ENCODE results near the gene RNH1.
"Not testable (repeated sequence)": the region's sequence is repeated elsewhere in the genome, so short reads cannot be mapped to it uniquely, and the experiment has no call there.

The RNH1 gene

GRCh38 chr11:516918-517685 is 10.1 kb upstream of the RNH1 start:
- not testable (repeated sequence) for DNase-seq

DNA sequence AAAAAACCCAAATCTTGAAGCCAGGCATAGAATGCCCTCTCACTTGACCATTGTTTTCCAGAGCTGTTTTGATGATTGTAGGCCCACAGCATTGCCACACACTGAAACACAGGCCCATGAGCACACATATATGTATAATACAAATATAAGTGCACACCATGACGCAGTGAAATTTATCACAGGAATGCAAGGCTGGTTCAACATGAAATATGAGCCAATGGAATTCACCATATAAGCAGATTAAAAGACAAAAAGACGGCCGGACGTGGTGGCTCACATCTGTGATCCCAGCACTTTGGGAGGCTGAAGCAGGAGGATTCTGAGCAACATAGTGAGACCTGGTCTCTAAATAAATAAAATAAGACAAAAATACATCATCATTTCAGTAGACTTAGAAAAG is 9.4 kb upstream of the RNH1 start:
- no peak for DNase-seq

- DNase-seq: no peak
Measured at GRCh38 chr11:515131-515530, 8.1 kb upstream of the RNH1 start.

DNA sequence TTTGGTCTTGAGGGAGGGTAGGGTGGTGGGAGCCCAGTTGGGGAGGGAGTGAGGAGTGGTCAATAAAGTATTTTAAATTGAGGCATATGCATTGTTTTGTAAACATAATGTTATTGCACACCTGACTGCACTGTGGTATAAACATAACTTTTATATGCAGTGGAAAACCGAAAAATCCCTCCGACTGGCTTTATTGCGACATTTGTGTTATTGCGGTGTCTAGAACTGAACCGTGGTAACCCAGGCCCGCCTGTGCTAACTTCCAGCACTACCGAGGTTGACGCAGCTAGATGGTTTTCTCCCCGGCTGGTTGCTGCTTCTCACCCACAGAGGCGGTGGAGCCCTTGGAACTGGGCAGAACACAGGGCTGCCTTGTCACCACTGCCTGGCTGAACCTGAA is 7.6 kb upstream of the RNH1 start:
- DNase-seq: no peak

DNA sequence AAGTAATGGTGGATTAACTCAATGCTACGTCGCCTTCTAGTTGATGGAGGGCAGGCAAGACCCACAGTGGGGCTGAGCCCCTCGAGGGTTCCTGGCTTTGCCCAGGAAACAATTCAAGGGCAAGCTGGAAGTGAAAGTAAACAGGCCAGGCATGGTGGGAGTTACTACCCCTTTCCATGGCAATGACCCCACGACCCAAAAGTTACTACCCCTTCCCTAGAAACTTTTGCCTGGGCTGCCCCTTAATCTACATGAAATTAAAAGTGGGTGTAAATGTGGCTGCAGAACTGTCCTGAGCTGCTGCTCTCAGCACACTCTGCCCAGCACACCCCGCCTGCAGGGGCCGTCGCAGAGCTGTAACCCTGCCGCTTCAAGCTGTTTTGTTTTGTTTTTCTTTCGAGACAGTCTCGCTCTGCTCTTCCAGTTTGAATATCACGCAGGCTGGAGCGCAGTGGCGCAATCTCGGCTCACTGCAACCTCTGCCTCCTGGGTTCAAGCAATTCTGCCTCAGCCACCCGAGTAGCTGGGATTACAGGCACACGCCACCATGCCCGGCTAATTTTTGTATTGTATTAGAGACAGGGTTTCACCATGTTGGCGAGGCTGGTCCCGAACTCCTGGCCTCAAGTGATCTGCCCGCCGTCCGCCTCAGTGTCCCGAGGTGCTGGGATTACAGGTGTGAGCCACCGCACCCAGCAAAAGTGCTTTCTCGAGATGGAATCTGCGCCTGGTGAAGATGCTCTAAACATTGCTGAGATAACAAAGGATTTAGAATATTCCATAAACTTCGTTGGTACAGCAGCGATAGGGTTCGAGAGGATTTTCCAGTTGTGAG is 5.9 kb upstream of the RNH1 start:
- no peak for DNase-seq

DNA sequence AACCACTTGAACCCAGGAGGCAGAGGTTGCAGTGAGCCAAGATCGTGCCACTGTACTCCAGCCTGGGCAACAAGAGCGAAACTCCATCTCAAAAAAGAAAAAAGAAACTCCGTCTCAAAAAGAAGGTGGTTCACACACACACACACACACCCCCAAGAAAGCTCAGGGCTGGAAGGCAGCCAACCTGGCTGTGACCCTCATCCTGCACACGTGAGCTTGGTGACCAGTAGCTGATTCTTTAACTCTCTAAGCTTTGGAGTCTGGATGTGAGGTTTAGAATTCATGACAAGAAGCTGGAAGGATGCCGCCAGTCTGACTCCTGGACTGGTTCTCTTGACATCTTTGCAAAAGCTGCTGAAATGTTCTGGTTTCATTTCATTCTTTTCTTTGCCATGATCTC is 1.9 kb upstream of the RNH1 start:
- no peak for DNase-seq

GRCh38 chr11:507727-508515 is 879 bp upstream of the RNH1 start:
- no peak for DNase-seq

DNA sequence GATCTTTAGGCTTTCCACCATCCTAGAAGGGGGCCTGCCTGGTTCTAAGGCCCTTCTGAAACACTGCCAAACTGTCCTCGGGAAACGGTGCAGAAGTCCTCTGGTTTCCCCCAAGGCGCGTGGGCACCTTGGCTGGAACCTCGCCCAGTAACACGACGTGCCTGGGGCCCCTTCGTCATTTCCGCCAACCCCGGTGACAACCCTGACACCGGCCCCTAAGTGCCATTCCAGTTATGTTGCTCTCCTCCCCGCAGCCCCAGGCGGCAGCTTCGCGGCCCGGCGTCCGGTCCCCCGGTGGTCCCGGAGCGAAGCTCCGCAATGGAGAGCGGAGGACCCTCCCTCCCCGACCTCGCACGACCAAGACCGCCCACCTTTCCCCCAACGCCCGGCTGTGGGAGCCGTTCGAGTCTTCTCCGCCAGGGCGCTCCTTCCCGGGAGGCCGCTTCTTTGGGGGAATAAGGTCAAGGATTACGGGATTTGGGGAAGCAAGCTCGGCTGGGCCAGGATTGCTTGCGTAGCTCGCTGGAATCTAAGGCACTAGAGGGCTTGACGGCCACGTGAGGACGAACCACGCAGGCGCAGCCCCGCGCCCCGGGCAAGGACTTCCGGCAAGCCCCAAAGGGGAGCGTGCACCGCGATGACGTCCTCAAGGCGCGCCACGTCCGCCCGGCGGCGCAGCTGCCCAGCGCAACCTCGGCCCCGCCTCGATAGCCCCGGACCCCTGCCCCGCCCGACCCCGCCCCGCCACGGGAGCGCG is 626 bp downstream of the RNH1 start:
- DNase-seq: peak; percentile 97

- DNase-seq: no peak
Measured at GRCh38 chr11:504994-505344, 2.1 kb downstream of the RNH1 start.

- no peak for DNase-seq
Measured at GRCh38 chr11:504053-504993, 2.7 kb downstream of the RNH1 start.

DNA sequence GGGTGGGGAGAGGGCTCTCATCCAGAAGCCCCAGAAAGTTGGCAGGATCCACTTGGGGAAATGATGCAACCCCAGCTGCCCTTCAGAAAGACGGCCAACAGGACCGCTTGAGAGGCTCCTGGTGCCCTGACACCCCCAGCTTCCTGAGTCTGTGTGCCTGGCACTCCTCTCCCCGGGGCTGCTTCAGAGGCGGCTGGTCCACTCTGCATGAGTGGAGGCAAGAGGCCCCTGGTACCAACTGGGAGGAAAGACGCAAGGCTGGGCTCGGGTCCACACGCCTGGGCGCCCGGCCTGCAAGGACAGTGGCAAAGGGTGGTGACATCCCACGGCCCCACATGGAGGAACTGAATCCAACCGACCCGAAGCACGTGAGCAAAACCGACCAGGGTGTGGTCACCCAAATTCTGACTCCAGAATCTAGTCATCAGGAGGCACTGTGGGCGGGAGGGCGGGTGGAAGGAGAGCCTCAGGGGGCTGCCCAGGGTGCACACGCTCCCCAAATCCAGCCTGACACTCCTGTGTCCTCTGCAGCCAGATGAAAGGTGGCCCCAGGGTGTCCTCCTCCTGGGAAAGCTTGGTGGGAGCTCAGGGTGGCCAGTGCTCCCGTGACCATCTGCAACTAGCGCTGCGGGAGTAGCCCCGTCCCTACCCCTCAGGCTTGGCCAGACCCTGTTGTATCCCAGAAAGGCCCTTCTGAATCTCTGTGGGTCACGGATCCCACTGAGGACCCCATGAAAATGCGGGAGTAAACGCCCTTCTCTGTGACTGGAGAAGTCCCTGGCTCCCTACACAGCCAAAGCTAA is 3.7 kb downstream of the RNH1 start:
- DNase-seq: no peak

GRCh38 chr11:502288-503178 is 4.5 kb downstream of the RNH1 start:
- no peak for DNase-seq

DNA sequence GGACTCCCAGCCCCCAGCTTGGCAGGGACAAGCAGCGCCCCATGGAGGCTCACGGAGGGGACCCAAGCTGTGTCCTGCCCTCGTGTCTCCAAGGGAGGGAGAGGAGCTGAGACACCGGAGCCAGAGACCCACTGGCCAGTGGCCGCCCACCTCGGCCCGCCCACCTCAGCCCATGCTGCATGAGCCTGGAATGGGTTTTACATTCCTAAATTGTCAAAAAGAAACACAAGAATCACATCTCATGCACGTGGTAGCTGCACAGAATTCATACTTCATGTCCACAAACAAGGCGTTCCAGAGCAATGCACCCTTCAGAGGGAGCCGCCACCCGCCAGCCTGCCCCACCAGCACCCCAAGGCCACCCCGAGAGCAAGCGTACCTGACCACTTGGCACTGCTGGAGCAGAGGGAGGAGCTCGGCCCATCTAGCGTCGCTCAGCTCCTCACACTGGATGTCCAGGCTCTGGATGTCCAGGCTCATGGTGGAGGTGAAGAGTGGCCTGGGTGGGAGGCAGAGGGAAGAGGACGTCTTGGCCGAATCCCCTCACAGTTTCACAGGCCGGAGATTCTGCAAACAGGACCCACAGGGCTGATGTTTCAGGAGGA is 5.3 kb downstream of the RNH1 start:
- no peak for DNase-seq

- no peak for DNase-seq
Measured at GRCh38 chr11:501001-501682, 5.9 kb downstream of the RNH1 start.

DNA sequence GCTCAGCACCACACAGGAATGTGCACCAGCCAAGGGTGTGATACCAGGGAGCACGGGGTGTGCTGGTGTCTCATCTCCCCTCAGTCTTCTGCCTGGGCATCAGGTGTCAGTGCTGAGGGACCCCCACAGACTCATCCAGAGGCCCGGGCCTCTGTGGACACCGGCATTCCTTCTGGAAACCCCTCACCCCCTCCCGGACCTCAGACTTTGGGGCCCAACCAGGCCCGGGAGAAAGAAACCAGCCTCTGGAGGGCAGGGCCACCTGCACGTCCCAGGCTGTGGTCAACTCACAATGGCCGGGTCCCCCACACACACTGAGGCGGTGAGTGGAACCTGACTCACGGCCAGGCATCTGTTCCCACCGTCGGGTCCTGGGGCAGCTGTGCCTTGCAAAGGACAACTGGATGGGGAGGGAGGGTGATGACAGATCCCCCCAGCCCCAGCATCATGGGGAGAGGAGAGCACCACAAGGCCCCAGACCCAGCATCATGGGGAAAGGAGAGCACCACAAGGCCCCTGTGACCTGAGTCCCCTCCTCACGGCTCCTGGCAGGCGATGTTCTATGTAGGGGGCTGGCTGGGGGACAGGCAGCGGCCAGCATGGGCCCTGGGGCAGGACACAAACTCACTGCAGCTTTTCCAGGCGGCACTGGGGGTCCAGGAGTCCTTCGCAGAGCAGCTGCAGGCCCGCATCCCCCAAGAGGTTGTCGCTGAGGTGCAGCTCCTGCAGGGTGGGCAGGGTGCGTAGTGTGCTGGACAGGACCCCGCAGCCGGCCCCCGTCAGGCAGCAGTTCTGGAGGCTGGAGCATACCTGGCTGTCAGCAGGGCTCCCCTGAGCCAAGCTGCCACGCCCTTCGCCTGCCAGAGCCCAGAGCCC is 7.6 kb downstream of the RNH1 start:
- no peak for DNase-seq

- DNase-seq: no peak
Measured at GRCh38 chr11:498297-499181, 8.5 kb downstream of the RNH1 start.

Measured in central memory CD4-positive, alpha-beta T cell (primary cell).